IMR-90 (cell line): Measurements from ENCODE around the gene KCNG4.

Source experiments
- BHLHE40 ChIP-seq: fragments of 150-350 bp; IDR thresholded peaks from 2 replicates; pipeline ENCODE4 v1.6.1; 2016; ENCODE audit warnings: mild to moderate bottlenecking, low read depth, low read length
- MAZ ChIP-seq: IDR thresholded peaks from 2 replicates; pipeline ENCODE4 v1.6.1; 2012; ENCODE audit warnings: low read depth, mild to moderate bottlenecking, low read length, improper control_type of control experiment, moderate library complexity, borderline replicate concordance
- MXI1 ChIP-seq: IDR thresholded peaks from 2 replicates; pipeline ENCODE4 v1.6.1; 2012; ENCODE audit warnings: low read depth, mild to moderate bottlenecking, low read length, moderate library complexity, borderline replicate concordance
- NFE2L2 ChIP-seq: fragments of 150-350 bp; IDR thresholded peaks from 2 replicates; pipeline ENCODE4 v1.6.1; 2016; ENCODE audit warnings: low read depth, mild to moderate bottlenecking, low read length
- POLR2A ChIP-seq: IDR thresholded peaks from 2 replicates; pipeline ENCODE4 v1.6.1; 2012; ENCODE audit warnings: mild to moderate bottlenecking, low read depth, low read length
- RAD21 ChIP-seq: IDR thresholded peaks from 2 replicates; pipeline ENCODE4 v1.6.1; 2012; ENCODE audit warnings: low read length, improper control_type of control experiment
- RFX5 ChIP-seq: IDR thresholded peaks from 2 replicates; pipeline ENCODE4 v1.8.0; 2012; ENCODE audit warnings: low read depth, mild to moderate bottlenecking, low read length, moderate library complexity
- SMC3 ChIP-seq: fragments of 150-350 bp; IDR thresholded peaks from 2 replicates; pipeline ENCODE4 v1.6.1; 2016; ENCODE audit warnings: low read depth, mild to moderate bottlenecking, antibody characterized with exemption, low read length, moderate library complexity
- TF ChIP-seq, protein P1 (sequence below): conservative IDR thresholded peaks from 2 replicates; pipeline ENCODE4 v1.5.1; 2012; ENCODE audit warnings: mild to moderate bottlenecking, low read depth, low read length, improper control_type of control experiment
- TF ChIP-seq, protein P2 (sequence below): fragments of 150-350 bp; IDR thresholded peaks from 2 replicates; pipeline ENCODE4 v1.6.1; 2017; ENCODE audit warnings: mild to moderate bottlenecking, antibody characterized with exemption, low read length, low read depth
- TF ChIP-seq, protein P3 (sequence below): fragments of 150-350 bp; IDR thresholded peaks from 2 replicates; pipeline ENCODE4 v1.6.1; 2016; ENCODE audit warnings: low read depth, mild to moderate bottlenecking, low read length, moderate library complexity, borderline replicate concordance

DNA sequence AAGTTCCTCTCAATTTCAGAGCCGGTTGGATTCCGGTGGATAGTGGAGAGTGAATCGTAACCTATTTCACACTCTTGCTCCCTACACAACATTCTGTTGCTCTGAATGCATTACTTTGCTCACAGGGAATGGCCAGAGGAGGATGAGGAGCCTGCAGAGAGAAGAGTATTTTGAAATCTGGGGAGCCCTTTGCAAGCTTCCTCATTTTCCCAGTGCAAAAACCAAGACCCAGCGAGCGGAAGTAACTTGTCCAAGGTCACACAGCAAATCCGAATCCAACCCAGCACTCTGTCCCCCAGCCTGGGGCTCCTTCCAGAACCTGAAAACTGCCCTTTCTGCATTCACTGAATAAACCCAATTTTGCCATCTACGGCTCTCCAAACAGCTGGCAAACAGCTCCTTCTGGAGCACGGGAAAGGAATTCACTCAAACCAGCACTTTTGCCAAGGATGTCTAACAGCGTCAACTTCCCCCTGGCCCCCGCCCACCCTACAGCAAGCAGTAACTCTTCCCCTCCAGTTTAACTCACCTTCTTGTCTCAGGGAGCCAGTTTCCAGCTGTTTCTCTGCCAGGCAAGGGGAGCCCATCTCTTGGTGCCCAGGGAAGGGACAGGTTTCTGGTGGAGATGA lies 557 bp downstream of the KCNG4 start:
- TF ChIP-seq, protein P1, sequence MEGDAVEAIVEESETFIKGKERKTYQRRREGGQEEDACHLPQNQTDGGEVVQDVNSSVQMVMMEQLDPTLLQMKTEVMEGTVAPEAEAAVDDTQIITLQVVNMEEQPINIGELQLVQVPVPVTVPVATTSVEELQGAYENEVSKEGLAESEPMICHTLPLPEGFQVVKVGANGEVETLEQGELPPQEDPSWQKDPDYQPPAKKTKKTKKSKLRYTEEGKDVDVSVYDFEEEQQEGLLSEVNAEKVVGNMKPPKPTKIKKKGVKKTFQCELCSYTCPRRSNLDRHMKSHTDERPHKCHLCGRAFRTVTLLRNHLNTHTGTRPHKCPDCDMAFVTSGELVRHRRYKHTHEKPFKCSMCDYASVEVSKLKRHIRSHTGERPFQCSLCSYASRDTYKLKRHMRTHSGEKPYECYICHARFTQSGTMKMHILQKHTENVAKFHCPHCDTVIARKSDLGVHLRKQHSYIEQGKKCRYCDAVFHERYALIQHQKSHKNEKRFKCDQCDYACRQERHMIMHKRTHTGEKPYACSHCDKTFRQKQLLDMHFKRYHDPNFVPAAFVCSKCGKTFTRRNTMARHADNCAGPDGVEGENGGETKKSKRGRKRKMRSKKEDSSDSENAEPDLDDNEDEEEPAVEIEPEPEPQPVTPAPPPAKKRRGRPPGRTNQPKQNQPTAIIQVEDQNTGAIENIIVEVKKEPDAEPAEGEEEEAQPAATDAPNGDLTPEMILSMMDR: no peak; the same call in 1 of the 2 replicates
- TF ChIP-seq POLR2A: no peak
- TF ChIP-seq RFX5: no peak
- TF ChIP-seq BHLHE40: no peak
- TF ChIP-seq, protein P2, sequence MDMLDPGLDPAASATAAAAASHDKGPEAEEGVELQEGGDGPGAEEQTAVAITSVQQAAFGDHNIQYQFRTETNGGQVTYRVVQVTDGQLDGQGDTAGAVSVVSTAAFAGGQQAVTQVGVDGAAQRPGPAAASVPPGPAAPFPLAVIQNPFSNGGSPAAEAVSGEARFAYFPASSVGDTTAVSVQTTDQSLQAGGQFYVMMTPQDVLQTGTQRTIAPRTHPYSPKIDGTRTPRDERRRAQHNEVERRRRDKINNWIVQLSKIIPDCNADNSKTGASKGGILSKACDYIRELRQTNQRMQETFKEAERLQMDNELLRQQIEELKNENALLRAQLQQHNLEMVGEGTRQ: no peak
- TF ChIP-seq NFE2L2: no peak
- TF ChIP-seq, protein P3, sequence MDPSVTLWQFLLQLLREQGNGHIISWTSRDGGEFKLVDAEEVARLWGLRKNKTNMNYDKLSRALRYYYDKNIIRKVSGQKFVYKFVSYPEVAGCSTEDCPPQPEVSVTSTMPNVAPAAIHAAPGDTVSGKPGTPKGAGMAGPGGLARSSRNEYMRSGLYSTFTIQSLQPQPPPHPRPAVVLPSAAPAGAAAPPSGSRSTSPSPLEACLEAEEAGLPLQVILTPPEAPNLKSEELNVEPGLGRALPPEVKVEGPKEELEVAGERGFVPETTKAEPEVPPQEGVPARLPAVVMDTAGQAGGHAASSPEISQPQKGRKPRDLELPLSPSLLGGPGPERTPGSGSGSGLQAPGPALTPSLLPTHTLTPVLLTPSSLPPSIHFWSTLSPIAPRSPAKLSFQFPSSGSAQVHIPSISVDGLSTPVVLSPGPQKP: no peak
- peak; percentile 33 for TF ChIP-seq RAD21
- TF ChIP-seq MXI1: no peak
- TF ChIP-seq SMC3: no peak; the same call in 1 of the 2 replicates
- TF ChIP-seq MAZ: no peak
